Body of pancreas (tissue), 4 donors: ENCODE measurements around the gene CACNA1E. TPM values are rescaled to one million over a fixed set of nuclear protein-coding genes. Genes with fewer than 3 reads are reported as not detected.
"Not testable (repeated sequence)": the region's sequence is repeated elsewhere in the genome, so short reads cannot be mapped to it uniquely, and the experiment has no call there.

ENCODE experiments used
- ATAC-seq: fragments of 150-250 bp; one replicate; pipeline ENCODE4 v1.9.1; 2016
- DNase-seq, 4 donors: peaks; one replicate each; pipeline ENCODE4 v3.0.0-alpha.2; 2019
- H3K27ac ChIP-seq, 4 donors: fragments of 200-600 bp; sonication (generic); 1 replicate in 3 of 4; 2 replicates in 1 of 4; pipeline versions ENCODE4 v1.5.1 to v1.6.1; 2016 to 2019; ENCODE audit warnings: mild to moderate bottlenecking in 1 of 4, mixed read lengths in 1 of 4, moderate library complexity in 1 of 4
- H3K27me3 ChIP-seq, 2 donors: fragments of 200-600 bp; sonication (generic); one replicate each; pipeline ENCODE4 v1.6.0; 2016; ENCODE audit warnings: mild to moderate bottlenecking in 1 of 2
- H3K36me3 ChIP-seq, 2 donors: fragments of 200-600 bp; sonication (generic); replicated peaks in 1 of 2; 2 replicates each; pipeline ENCODE4 v1.5.1; 2016; ENCODE audit warnings: low read depth in 2 of 2; ENCODE audit not compliant: insufficient read depth in 1 of 2
- H3K4me1 ChIP-seq: fragments of 200-600 bp; sonication (generic); one replicate; pipeline ENCODE4 v1.6.0; 2016
- H3K4me3 ChIP-seq, 2 donors: fragments of 200-600 bp; sonication (generic); 1 replicate in 1 of 2; 2 replicates in 1 of 2; pipeline ENCODE4 v1.5.1; 2016 to 2019
- H3K9me3 ChIP-seq, 3 donors: fragments of 200-600 bp; sonication (generic); 1 replicate in 2 of 3; 2 replicates in 1 of 3; pipeline ENCODE4 v1.5.1; 2016
- POLR2A ChIP-seq, 3 donors: fragments of 450-650 bp; IDR thresholded peaks; one replicate each; pipeline ENCODE4 v1.6.1; 2016; ENCODE audit warnings: antibody characterized with exemption in 3 of 3, mild to moderate bottlenecking in 2 of 3
- WGBS, 2 donors: methylation state at CpG; one replicate each; pipeline ENCODE4 v1.1.5; 2017; 5-methylcytosine and 5-hydroxymethylcytosine counted together
- intact Hi-C: fragments of 100-400 bp; cut with DNase I; formaldehyde crosslinking; loops from one replicate; pipeline ENCODE4 v1.15.1; 2023
- total RNA-seq, 2 donors: library from RNA; depleted of rRNA; stranded (reverse); fragments of >200 nt; gene quantifications; one replicate each; pipeline ENCODE4 v1.1.0, GENCODE V29; 2016
- TF ChIP-seq, protein P1 (sequence below), 7 experiments: fragments of 450-650 bp in 4 of 7; fragments of 200-600 bp in 3 of 7; sonication (generic) in 3 of 7; IDR thresholded peaks; one replicate each; pipeline ENCODE4 v1.5.1; 2016 to 2019; ENCODE audit warnings: antibody characterized with exemption in 7 of 7

The CACNA1E gene
- total RNA-seq, 2 donors from 2014 or later = 1.0 TPM; not detected in 1

GRCh38 chr1:181531951-181532600 lies 48.8 kb downstream of the CACNA1E start:
- Histone ChIP-seq H3K9me3 (no peaks in the 10 kb centered on the region), H3K4me1 (no peaks in the 10 kb centered on the region), H3K36me3 (no peaks in the 10 kb centered on the region), H3K27me3 (no peaks in the 10 kb centered on the region), H3K27ac (no peak overlapping the region), H3K4me3 (no peak overlapping the region)
- ATAC-seq (no peak), DNase-seq (no peak)
- 61 to 64% methylated on average over 3 of the region's 3 CpGs for WGBS, 2 donors
- TF ChIP-seq POLR2A (IDR thresholded peaks at IDR 0.05) = no peak
- TF ChIP-seq, protein P1, sequence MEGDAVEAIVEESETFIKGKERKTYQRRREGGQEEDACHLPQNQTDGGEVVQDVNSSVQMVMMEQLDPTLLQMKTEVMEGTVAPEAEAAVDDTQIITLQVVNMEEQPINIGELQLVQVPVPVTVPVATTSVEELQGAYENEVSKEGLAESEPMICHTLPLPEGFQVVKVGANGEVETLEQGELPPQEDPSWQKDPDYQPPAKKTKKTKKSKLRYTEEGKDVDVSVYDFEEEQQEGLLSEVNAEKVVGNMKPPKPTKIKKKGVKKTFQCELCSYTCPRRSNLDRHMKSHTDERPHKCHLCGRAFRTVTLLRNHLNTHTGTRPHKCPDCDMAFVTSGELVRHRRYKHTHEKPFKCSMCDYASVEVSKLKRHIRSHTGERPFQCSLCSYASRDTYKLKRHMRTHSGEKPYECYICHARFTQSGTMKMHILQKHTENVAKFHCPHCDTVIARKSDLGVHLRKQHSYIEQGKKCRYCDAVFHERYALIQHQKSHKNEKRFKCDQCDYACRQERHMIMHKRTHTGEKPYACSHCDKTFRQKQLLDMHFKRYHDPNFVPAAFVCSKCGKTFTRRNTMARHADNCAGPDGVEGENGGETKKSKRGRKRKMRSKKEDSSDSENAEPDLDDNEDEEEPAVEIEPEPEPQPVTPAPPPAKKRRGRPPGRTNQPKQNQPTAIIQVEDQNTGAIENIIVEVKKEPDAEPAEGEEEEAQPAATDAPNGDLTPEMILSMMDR (IDR thresholded peaks at IDR 0.05) = no peak
- intact Hi-C loops = no loop called here

DNA sequence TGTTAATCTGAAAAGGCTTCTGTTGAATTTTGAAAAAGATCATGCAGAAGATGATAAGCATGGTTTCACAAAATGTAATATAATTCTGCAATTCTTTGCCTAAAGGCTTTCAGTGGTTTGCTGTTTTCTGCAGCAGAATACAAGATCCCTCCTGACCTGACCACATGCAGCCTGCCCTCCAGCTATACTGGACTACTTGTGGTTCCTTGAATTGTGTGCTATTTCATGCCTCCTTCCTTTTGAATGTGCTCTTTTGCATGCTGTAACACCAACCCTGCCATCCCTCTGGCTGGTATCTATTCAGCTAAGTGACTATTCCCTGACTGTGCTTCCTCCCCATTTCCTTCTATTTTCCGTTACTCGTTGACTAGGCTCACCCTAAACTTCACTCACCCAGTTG lies 55.5 kb downstream of the CACNA1E start:
- Histone ChIP-seq H3K36me3 (no peaks in the 10 kb centered on the region), H3K9me3 (no peaks in the 10 kb centered on the region), H3K4me3 (no peak overlapping the region), H3K4me1 (no peaks in the 10 kb centered on the region), H3K27me3 (no peaks in the 10 kb centered on the region), H3K27ac (no peak overlapping the region)
- WGBS, 2 donors = 44 to 71% methylated on average over 2 of the region's 2 CpGs
- intact Hi-C loops = no loop called here
- no peak for TF ChIP-seq POLR2A (IDR thresholded peaks at IDR 0.05)
- TF ChIP-seq, protein P1 (IDR thresholded peaks at IDR 0.05) = no peak
- ATAC-seq = no peak
- no peak for DNase-seq

DNA sequence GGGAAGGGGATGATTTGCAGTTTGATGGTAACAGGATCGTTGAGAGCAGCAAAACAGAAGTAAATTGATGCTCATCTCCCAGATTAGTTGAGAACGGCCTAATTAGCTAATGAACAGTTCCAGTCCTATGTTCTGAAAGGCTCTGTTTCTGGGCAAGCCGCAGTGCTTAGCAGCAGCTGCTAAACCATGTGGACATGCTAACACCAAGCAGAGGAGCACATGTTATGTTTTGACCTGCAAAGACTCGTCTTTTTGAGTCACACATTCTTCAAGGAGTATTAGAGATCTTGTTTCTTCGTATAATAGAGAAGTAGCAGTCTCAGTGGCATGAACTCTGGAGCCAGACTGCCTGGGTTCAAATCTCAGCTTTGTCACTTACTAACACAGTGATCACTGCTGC lies 58.1 kb downstream of the CACNA1E start:
- intact Hi-C loops = no loop called here
- ATAC-seq (no peak), DNase-seq (no peak)
- no peak overlapping the region for H3K27ac ChIP-seq
- H3K4me3 ChIP-seq = no peak overlapping the region
- no peaks in the 10 kb centered on the region for H3K4me1 ChIP-seq
- H3K27me3 ChIP-seq = no peaks in the 10 kb centered on the region
- TF ChIP-seq, protein P1 (IDR thresholded peaks at IDR 0.05) = no peak
- TF ChIP-seq POLR2A (IDR thresholded peaks at IDR 0.05) = no peak
- WGBS, 2 donors = 57 to 60% methylated on average over 5 of the region's 5 CpGs
- no peaks in the 10 kb centered on the region for H3K36me3 ChIP-seq
- no peaks in the 10 kb centered on the region for H3K9me3 ChIP-seq

DNA sequence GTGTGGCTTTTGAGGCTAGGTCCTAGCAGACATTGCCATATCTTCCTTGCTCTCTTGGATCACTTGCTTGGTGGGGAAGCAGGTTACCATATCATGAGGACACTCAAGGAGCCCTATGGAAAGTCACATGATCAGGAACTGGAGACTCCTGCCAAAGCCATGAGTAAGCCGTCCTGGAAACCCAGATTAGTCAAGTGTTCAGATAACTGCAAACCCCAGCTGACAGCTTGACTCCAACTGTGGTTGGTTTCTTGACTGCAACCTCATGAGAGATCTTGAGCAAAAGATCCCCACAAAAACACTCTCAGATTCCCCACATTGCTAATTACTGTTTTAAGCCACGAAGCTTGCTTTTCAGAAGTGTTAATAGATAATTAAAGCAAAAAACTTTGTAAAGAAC lies 58.6 kb downstream of the CACNA1E start:
- 30 to 44% methylated on average over 2 of the region's 2 CpGs for WGBS, 2 donors
- Histone ChIP-seq H3K27me3 (no peaks in the 10 kb centered on the region), H3K27ac (no peak overlapping the region), H3K36me3 (no peaks in the 10 kb centered on the region), H3K4me3 (no peak overlapping the region), H3K4me1 (no peaks in the 10 kb centered on the region), H3K9me3 (no peaks in the 10 kb centered on the region)
- TF ChIP-seq POLR2A (IDR thresholded peaks at IDR 0.05) = no peak
- TF ChIP-seq, protein P1 (IDR thresholded peaks at IDR 0.05) = no peak
- DNase-seq = peak in 1 of 4 donors; percentile 6
- no peak for ATAC-seq
- intact Hi-C loops = no loop called here

- H3K36me3 ChIP-seq, H3K9me3 ChIP-seq, DNase-seq, ATAC-seq, H3K27me3 ChIP-seq, H3K4me1 ChIP-seq, H3K4me3 ChIP-seq, H3K27ac ChIP-seq, intact Hi-C loops: not testable (repeated sequence)
- 53 to 60% methylated on average over 4 of the region's 4 CpGs for WGBS, 2 donors
Measured at GRCh38 chr1:181542406-181542805, 59.1 kb downstream of the CACNA1E start.
